ENCODE measurements around the gene SNX8.

- TF ChIP-seq TCF7L2 (IDR thresholded peaks at IDR 0.05; ENCODE audit: low read depth, low read length) (no peak), GLI4 (CRISPR knock-in tag; IDR thresholded peaks at IDR 0.05; ENCODE audit: borderline replicate concordance) (no peak), RXRA (CRISPR knock-in tag; IDR thresholded peaks at IDR 0.05) (no peak), GABPA (IDR thresholded peaks at IDR 0.05; ENCODE audit: low read depth, low read length) (no peak), GABPA (CRISPR knock-in tag; IDR thresholded peaks at IDR 0.05; ENCODE audit: low read depth) (no peak), ZSCAN20 (CRISPR knock-in tag; IDR thresholded peaks at IDR 0.05; ENCODE audit: borderline replicate concordance) (no peak), ZNF720 (CRISPR knock-in tag; IDR thresholded peaks at IDR 0.05) (no peak), CBFB (CRISPR knock-in tag; IDR thresholded peaks at IDR 0.05) (no peak), GTF2F1 (IDR thresholded peaks at IDR 0.05; ENCODE audit: low read length) (no peak), TEAD3 (CRISPR knock-in tag; optimal IDR thresholded peaks at IDR 0.05; ENCODE audit: borderline replicate concordance) (no peak)
- TF ChIP-seq, protein P1, sequence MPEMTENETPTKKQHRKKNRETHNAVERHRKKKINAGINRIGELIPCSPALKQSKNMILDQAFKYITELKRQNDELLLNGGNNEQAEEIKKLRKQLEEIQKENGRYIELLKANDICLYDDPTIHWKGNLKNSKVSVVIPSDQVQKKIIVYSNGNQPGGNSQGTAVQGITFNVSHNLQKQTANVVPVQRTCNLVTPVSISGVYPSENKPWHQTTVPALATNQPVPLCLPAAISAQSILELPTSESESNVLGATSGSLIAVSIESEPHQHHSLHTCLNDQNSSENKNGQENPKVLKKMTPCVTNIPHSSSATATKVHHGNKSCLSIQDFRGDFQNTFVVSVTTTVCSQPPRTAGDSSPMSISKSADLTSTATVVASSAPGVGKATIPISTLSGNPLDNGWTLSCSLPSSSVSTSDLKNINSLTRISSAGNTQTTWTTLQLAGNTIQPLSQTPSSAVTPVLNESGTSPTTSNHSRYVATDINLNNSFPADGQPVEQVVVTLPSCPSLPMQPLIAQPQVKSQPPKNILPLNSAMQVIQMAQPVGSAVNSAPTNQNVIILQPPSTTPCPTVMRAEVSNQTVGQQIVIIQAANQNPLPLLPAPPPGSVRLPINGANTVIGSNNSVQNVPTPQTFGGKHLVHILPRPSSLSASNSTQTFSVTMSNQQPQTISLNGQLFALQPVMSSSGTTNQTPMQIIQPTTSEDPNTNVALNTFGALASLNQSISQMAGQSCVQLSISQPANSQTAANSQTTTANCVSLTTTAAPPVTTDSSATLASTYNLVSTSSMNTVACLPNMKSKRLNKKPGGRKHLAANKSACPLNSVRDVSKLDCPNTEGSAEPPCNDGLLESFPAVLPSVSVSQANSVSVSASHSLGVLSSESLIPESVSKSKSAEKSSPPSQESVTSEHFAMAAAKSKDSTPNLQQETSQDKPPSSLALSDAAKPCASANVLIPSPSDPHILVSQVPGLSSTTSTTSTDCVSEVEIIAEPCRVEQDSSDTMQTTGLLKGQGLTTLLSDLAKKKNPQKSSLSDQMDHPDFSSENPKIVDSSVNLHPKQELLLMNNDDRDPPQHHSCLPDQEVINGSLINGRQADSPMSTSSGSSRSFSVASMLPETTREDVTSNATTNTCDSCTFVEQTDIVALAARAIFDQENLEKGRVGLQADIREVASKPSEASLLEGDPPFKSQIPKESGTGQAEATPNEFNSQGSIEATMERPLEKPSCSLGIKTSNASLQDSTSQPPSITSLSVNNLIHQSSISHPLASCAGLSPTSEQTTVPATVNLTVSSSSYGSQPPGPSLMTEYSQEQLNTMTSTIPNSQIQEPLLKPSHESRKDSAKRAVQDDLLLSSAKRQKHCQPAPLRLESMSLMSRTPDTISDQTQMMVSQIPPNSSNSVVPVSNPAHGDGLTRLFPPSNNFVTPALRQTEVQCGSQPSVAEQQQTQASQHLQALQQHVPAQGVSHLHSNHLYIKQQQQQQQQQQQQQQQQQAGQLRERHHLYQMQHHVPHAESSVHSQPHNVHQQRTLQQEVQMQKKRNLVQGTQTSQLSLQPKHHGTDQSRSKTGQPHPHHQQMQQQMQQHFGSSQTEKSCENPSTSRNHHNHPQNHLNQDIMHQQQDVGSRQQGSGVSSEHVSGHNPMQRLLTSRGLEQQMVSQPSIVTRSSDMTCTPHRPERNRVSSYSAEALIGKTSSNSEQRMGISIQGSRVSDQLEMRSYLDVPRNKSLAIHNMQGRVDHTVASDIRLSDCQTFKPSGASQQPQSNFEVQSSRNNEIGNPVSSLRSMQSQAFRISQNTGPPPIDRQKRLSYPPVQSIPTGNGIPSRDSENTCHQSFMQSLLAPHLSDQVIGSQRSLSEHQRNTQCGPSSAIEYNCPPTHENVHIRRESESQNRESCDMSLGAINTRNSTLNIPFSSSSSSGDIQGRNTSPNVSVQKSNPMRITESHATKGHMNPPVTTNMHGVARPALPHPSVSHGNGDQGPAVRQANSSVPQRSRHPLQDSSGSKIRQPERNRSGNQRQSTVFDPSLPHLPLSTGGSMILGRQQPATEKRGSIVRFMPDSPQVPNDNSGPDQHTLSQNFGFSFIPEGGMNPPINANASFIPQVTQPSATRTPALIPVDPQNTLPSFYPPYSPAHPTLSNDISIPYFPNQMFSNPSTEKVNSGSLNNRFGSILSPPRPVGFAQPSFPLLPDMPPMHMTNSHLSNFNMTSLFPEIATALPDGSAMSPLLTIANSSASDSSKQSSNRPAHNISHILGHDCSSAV (CRISPR knock-in tag; IDR thresholded peaks at IDR 0.05; ENCODE audit: borderline replicate concordance): no peak
- TF ChIP-seq, protein P2, sequence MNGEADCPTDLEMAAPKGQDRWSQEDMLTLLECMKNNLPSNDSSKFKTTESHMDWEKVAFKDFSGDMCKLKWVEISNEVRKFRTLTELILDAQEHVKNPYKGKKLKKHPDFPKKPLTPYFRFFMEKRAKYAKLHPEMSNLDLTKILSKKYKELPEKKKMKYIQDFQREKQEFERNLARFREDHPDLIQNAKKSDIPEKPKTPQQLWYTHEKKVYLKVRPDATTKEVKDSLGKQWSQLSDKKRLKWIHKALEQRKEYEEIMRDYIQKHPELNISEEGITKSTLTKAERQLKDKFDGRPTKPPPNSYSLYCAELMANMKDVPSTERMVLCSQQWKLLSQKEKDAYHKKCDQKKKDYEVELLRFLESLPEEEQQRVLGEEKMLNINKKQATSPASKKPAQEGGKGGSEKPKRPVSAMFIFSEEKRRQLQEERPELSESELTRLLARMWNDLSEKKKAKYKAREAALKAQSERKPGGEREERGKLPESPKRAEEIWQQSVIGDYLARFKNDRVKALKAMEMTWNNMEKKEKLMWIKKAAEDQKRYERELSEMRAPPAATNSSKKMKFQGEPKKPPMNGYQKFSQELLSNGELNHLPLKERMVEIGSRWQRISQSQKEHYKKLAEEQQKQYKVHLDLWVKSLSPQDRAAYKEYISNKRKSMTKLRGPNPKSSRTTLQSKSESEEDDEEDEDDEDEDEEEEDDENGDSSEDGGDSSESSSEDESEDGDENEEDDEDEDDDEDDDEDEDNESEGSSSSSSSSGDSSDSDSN (CRISPR knock-in tag; IDR thresholded peaks at IDR 0.05): no peak
- TF ChIP-seq, protein P3, sequence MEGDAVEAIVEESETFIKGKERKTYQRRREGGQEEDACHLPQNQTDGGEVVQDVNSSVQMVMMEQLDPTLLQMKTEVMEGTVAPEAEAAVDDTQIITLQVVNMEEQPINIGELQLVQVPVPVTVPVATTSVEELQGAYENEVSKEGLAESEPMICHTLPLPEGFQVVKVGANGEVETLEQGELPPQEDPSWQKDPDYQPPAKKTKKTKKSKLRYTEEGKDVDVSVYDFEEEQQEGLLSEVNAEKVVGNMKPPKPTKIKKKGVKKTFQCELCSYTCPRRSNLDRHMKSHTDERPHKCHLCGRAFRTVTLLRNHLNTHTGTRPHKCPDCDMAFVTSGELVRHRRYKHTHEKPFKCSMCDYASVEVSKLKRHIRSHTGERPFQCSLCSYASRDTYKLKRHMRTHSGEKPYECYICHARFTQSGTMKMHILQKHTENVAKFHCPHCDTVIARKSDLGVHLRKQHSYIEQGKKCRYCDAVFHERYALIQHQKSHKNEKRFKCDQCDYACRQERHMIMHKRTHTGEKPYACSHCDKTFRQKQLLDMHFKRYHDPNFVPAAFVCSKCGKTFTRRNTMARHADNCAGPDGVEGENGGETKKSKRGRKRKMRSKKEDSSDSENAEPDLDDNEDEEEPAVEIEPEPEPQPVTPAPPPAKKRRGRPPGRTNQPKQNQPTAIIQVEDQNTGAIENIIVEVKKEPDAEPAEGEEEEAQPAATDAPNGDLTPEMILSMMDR (CRISPR knock-in tag; IDR thresholded peaks at IDR 0.05): no peak
- TF ChIP-seq, protein P4, sequence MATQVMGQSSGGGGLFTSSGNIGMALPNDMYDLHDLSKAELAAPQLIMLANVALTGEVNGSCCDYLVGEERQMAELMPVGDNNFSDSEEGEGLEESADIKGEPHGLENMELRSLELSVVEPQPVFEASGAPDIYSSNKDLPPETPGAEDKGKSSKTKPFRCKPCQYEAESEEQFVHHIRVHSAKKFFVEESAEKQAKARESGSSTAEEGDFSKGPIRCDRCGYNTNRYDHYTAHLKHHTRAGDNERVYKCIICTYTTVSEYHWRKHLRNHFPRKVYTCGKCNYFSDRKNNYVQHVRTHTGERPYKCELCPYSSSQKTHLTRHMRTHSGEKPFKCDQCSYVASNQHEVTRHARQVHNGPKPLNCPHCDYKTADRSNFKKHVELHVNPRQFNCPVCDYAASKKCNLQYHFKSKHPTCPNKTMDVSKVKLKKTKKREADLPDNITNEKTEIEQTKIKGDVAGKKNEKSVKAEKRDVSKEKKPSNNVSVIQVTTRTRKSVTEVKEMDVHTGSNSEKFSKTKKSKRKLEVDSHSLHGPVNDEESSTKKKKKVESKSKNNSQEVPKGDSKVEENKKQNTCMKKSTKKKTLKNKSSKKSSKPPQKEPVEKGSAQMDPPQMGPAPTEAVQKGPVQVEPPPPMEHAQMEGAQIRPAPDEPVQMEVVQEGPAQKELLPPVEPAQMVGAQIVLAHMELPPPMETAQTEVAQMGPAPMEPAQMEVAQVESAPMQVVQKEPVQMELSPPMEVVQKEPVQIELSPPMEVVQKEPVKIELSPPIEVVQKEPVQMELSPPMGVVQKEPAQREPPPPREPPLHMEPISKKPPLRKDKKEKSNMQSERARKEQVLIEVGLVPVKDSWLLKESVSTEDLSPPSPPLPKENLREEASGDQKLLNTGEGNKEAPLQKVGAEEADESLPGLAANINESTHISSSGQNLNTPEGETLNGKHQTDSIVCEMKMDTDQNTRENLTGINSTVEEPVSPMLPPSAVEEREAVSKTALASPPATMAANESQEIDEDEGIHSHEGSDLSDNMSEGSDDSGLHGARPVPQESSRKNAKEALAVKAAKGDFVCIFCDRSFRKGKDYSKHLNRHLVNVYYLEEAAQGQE (IDR thresholded peaks at IDR 0.05; ENCODE audit: borderline replicate concordance in 1 of 2, low read depth in 1 of 2, low read length in 2 of 2): no peak
Measured at GRCh38 chr7:2228921-2229320, 85.3 kb downstream of the SNX8 start.

Data from HepG2 (cell line).